Ovary (tissue), 3 donors: ENCODE data around the gene NFKBIZ.

Experiments
- POLR2A ChIP-seq: fragments of 450-650 bp; IDR thresholded peaks from one replicate; pipeline ENCODE4 v1.6.1; 2017; ENCODE audit warnings: antibody characterized with exemption, mild to moderate bottlenecking, moderate library complexity
- TF ChIP-seq, protein P1 (sequence below), 3 donors: fragments of 450-650 bp in 2 of 3; fragments of 200-600 bp in 1 of 3; IDR thresholded peaks; one replicate each; pipeline versions ENCODE4 v1.5.1 to v1.8.0; 2016 to 2022; ENCODE audit warnings: antibody characterized with exemption in 3 of 3, mild to moderate bottlenecking in 1 of 3
- donor health status: DM: no; HTN: no; CAD: no.

DNA sequence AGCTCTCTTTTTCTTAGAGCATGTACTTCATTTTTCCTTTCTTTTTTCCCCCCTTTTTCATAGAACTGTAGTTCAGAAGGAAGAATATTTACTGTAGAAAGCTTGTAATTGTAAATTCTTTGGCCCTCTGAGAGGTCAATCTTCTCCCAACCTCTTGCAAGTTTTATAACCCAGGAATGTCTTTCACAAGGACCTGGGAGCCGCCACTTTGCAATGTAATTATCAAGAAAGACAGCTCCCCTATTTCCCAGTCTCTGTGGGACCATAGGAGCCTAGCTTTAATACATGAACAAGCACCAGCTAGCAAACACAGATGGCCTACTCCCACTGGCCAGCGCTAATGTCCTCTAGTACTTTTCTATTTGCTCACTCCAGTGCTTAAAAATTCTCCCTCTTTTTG is 51.4 kb downstream of the NFKBIZ start:
- TF ChIP-seq, protein P1, sequence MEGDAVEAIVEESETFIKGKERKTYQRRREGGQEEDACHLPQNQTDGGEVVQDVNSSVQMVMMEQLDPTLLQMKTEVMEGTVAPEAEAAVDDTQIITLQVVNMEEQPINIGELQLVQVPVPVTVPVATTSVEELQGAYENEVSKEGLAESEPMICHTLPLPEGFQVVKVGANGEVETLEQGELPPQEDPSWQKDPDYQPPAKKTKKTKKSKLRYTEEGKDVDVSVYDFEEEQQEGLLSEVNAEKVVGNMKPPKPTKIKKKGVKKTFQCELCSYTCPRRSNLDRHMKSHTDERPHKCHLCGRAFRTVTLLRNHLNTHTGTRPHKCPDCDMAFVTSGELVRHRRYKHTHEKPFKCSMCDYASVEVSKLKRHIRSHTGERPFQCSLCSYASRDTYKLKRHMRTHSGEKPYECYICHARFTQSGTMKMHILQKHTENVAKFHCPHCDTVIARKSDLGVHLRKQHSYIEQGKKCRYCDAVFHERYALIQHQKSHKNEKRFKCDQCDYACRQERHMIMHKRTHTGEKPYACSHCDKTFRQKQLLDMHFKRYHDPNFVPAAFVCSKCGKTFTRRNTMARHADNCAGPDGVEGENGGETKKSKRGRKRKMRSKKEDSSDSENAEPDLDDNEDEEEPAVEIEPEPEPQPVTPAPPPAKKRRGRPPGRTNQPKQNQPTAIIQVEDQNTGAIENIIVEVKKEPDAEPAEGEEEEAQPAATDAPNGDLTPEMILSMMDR (IDR thresholded peaks at IDR 0.05) = no peak
- TF ChIP-seq POLR2A = no peak
